Cardiac muscle cell (in vitro differentiated cells and primary cell): ENCODE measurements around the gene AKR7A3. TPM values are rescaled to one million over a fixed set of nuclear protein-coding genes. Genes with fewer than 3 reads are reported as not detected.

Experiments
- DNase-seq, 2 donors: peaks; one replicate each; pipeline versions ENCODE4 v3.0.0 to v3.0.0-alpha.2; 2010 to 2017; ENCODE audit warnings: low read depth in 1 of 2, low spot score in 1 of 2
- H3K27ac ChIP-seq: fragments of 200-600 bp; sonication (generic); 2 replicates; pipeline ENCODE4 v1.5.1; 2016
- H3K27me3 ChIP-seq: fragments of 200-600 bp; sonication (generic); 2 replicates; pipeline ENCODE4 v1.6.0; 2016; ENCODE audit warnings: control low read depth
- H3K36me3 ChIP-seq: fragments of 200-600 bp; sonication (generic); 2 replicates; pipeline ENCODE4 v1.5.1; 2016; ENCODE audit warnings: control low read depth
- H3K4me1 ChIP-seq: fragments of 200-600 bp; sonication (generic); 2 replicates; pipeline ENCODE4 v1.8.1; 2017; ENCODE audit warnings: low read depth, mild to moderate bottlenecking, mixed run types
- H3K4me3 ChIP-seq: fragments of 200-600 bp; sonication (generic); 2 replicates; pipeline ENCODE4 v1.5.1; 2016; ENCODE audit warnings: mild to moderate bottlenecking
- H3K9me3 ChIP-seq: fragments of 200-600 bp; sonication (generic); 2 replicates; pipeline ENCODE4 v1.5.1; 2017; ENCODE audit warnings: low read depth, mild to moderate bottlenecking, control low read depth
- CTCF ChIP-seq: IDR thresholded peaks from 2 replicates; pipeline ENCODE4 v1.5.1; 2012; ENCODE audit warnings: low read depth, mild to moderate bottlenecking, low read length
- polyA plus RNA-seq: library from polyadenylated mRNA; unstranded; fragments of >200 nt; fragmentation: Nextera tagmentation; extraction: Ambion mirVana; gene quantifications from 2 replicates; pipeline ENCODE4 v1.2.1, GENCODE V29; 2016
- total RNA-seq: library from RNA; depleted of rRNA; stranded (reverse); fragments of >200 nt; gene quantifications from 2 replicates; pipeline ENCODE4 v1.2.3, GENCODE V29; 2016

The AKR7A3 gene
- total and polyA plus RNA-seq, 2 experiments from 2014 or later, result 0.26 to 1.4 TPM

- no peak for TF ChIP-seq CTCF
- Histone ChIP-seq H3K27me3 (no peaks in the 10 kb centered on the region), H3K36me3 (peaks cover 5% of the 10 kb centered on the region), H3K4me3 (no peak overlapping the region), H3K4me1 (no peaks in the 10 kb centered on the region), H3K27ac (no peak overlapping the region), H3K9me3 (no peaks in the 10 kb centered on the region)
- no peak for DNase-seq
These were observed 39.9 kb upstream of the AKR7A3 start for GRCh38 chr1:19328486-19328885.

GRCh38 chr1:19327736-19328135 lies 39.2 kb upstream of the AKR7A3 start:
- Histone ChIP-seq H3K36me3 (peaks cover 5% of the 10 kb centered on the region), H3K4me1 (no peaks in the 10 kb centered on the region), H3K27me3 (no peaks in the 10 kb centered on the region), H3K4me3 (no peak overlapping the region), H3K27ac (no peak overlapping the region), H3K9me3 (no peaks in the 10 kb centered on the region)
- DNase-seq, result no peak
- no peak for TF ChIP-seq CTCF

GRCh38 chr1:19327301-19327700 lies 38.7 kb upstream of the AKR7A3 start:
- no peak for TF ChIP-seq CTCF
- no peaks in the 10 kb centered on the region for H3K27me3 ChIP-seq
- H3K9me3 ChIP-seq, result no peaks in the 10 kb centered on the region
- peaks cover 5% of the 10 kb centered on the region for H3K36me3 ChIP-seq
- no peak overlapping the region for H3K4me3 ChIP-seq
- H3K27ac ChIP-seq, result no peak overlapping the region
- H3K4me1 ChIP-seq, result no peaks in the 10 kb centered on the region
- no peak for DNase-seq

GRCh38 chr1:19326748-19327065 lies 38.1 kb upstream of the AKR7A3 start:
- Histone ChIP-seq H3K27me3 (no peaks in the 10 kb centered on the region), H3K4me3 (no peak overlapping the region), H3K36me3 (peaks cover 5% of the 10 kb centered on the region), H3K4me1 (no peaks in the 10 kb centered on the region), H3K27ac (no peak overlapping the region), H3K9me3 (no peaks in the 10 kb centered on the region)
- no peak for DNase-seq
- no peak for TF ChIP-seq CTCF

- Histone ChIP-seq H3K27ac (no peak overlapping the region), H3K27me3 (no peaks in the 10 kb centered on the region), H3K9me3 (no peaks in the 10 kb centered on the region), H3K4me1 (no peaks in the 10 kb centered on the region), H3K4me3 (no peak overlapping the region), H3K36me3 (peaks cover 5% of the 10 kb centered on the region)
- TF ChIP-seq CTCF, result no peak
- DNase-seq, result no peak
These were observed 37.6 kb upstream of the AKR7A3 start for GRCh38 chr1:19325958-19326747.
